A549 (cell line): ENCODE data around the gene GRM4.

Experiments used
- BHLHE40 ChIP-seq: IDR thresholded peaks from 2 replicates; pipeline ENCODE4 v1.6.1; 2012; ENCODE audit warnings: low read depth, low read length, inconsistent platforms
- HDAC2 ChIP-seq: fragments of 200-600 bp; sonication (generic); IDR thresholded peaks from 2 replicates; pipeline ENCODE4 v1.6.1; 2016
- JUN ChIP-seq, 2 experiments: fragments of >200 bp; sonication (Bioruptor Twin); formaldehyde crosslinking; IDR thresholded peaks; 2 replicates in 1 of 2; 3 replicates in 1 of 2; pipeline ENCODE4 v1.6.1; 2016 to 2017
- POLR2A ChIP-seq: IDR thresholded peaks from 2 replicates; pipeline ENCODE4 v1.6.1; 2012; ENCODE audit warnings: mild to moderate bottlenecking, low read length
- RAD21 ChIP-seq, 2 experiments: fragments of >200 bp in 1 of 2; sonication (Bioruptor Twin) in 1 of 2; formaldehyde crosslinking in 1 of 2; IDR thresholded peaks in 1 of 2; conservative IDR thresholded peaks in 1 of 2; 2 replicates in 1 of 2; 3 replicates in 1 of 2; pipeline ENCODE4 v1.6.1; 2012 to 2018; ENCODE audit warnings: inconsistent platforms in 1 of 2
- RFX5 ChIP-seq: fragments of 450-650 bp; IDR thresholded peaks from 2 replicates; pipeline ENCODE4 v1.7.1; 2014; ENCODE audit warnings: antibody characterized with exemption, mild to moderate bottlenecking, moderate library complexity
- RNF2 ChIP-seq: fragments of 200-600 bp; sonication (generic); IDR thresholded peaks from 2 replicates; pipeline ENCODE4 v1.6.1; 2016; ENCODE audit warnings: low read depth, mild to moderate bottlenecking, antibody characterized with exemption, moderate library complexity, borderline replicate concordance
- TF ChIP-seq, protein P1 (sequence below): fragments of >200 bp; sonication (Bioruptor Twin); formaldehyde crosslinking; IDR thresholded peaks from 3 replicates; pipeline ENCODE4 v1.5.1; 2016
- TF ChIP-seq, protein P2 (sequence below): fragments of 200-600 bp; sonication (generic); IDR thresholded peaks from 2 replicates; pipeline ENCODE4 v1.6.1; 2016; ENCODE audit warnings: antibody characterized with exemption, mild to moderate bottlenecking, moderate library complexity

DNA sequence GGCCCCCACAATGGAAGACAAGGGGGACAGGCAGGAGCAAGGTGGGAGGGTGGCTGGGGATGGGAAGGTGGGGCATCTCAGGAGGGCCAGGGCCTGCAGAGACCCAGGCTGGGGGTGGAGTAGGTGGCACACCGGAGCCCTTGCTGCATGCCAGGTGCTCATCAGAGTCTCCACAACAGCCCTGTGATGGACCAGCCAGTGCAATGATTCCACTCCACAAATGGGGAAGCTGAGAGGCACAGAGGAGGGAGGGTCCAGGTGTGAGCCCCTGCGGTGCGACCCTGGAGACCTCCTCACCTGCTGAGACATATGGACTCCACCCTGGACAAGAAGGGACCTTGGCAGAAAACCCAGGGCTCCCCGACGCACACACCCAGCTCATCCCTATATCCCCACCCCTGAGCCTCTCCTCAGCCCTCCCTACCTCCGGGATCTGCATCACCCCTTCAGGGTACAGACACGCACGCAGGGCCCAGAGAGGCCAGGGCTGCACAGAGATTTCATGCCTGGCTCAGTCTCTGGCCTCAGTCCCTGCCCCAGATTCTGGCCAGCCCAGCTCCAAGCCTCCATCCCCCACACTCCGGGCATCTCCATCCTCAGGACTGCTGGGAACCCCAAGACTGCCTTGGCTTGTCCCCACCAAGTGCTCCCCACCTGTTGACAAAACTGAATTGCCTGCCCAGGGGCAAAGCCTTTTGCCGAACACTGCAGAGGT, 7.1 kb upstream of the GRM4 start:
- TF ChIP-seq RFX5 (no peak), RNF2 (no peak), JUN (IDR thresholded peaks at IDR 0.05) (no peak), HDAC2 (no peak), POLR2A (no peak), BHLHE40 (no peak), RAD21 (conservative IDR thresholded peaks at IDR 0.05 in 1 of 2, IDR thresholded peaks at IDR 0.05 in 1 of 2) (no peak)
- TF ChIP-seq, protein P1, sequence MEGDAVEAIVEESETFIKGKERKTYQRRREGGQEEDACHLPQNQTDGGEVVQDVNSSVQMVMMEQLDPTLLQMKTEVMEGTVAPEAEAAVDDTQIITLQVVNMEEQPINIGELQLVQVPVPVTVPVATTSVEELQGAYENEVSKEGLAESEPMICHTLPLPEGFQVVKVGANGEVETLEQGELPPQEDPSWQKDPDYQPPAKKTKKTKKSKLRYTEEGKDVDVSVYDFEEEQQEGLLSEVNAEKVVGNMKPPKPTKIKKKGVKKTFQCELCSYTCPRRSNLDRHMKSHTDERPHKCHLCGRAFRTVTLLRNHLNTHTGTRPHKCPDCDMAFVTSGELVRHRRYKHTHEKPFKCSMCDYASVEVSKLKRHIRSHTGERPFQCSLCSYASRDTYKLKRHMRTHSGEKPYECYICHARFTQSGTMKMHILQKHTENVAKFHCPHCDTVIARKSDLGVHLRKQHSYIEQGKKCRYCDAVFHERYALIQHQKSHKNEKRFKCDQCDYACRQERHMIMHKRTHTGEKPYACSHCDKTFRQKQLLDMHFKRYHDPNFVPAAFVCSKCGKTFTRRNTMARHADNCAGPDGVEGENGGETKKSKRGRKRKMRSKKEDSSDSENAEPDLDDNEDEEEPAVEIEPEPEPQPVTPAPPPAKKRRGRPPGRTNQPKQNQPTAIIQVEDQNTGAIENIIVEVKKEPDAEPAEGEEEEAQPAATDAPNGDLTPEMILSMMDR = no peak
- TF ChIP-seq, protein P2, sequence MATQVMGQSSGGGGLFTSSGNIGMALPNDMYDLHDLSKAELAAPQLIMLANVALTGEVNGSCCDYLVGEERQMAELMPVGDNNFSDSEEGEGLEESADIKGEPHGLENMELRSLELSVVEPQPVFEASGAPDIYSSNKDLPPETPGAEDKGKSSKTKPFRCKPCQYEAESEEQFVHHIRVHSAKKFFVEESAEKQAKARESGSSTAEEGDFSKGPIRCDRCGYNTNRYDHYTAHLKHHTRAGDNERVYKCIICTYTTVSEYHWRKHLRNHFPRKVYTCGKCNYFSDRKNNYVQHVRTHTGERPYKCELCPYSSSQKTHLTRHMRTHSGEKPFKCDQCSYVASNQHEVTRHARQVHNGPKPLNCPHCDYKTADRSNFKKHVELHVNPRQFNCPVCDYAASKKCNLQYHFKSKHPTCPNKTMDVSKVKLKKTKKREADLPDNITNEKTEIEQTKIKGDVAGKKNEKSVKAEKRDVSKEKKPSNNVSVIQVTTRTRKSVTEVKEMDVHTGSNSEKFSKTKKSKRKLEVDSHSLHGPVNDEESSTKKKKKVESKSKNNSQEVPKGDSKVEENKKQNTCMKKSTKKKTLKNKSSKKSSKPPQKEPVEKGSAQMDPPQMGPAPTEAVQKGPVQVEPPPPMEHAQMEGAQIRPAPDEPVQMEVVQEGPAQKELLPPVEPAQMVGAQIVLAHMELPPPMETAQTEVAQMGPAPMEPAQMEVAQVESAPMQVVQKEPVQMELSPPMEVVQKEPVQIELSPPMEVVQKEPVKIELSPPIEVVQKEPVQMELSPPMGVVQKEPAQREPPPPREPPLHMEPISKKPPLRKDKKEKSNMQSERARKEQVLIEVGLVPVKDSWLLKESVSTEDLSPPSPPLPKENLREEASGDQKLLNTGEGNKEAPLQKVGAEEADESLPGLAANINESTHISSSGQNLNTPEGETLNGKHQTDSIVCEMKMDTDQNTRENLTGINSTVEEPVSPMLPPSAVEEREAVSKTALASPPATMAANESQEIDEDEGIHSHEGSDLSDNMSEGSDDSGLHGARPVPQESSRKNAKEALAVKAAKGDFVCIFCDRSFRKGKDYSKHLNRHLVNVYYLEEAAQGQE = no peak
